HG02973 (cell line): ENCODE results near the gene KIF1B.
A peak's percentile ranks its signal among the peaks of the same experiment; 100 is the strongest.
"Not testable (repeated sequence)": the region's sequence is repeated elsewhere in the genome, so short reads cannot be mapped to it uniquely, and the experiment has no call there.

ENCODE experiments used
- ATAC-seq: cut with Tn5 transposase; IDR thresholded peaks from one replicate; pipeline ENCODE4 v1.9.1; 2021; ENCODE audit warnings: moderate library complexity; ENCODE audit not compliant: unreplicated experiment

KIF1B gene

DNA sequence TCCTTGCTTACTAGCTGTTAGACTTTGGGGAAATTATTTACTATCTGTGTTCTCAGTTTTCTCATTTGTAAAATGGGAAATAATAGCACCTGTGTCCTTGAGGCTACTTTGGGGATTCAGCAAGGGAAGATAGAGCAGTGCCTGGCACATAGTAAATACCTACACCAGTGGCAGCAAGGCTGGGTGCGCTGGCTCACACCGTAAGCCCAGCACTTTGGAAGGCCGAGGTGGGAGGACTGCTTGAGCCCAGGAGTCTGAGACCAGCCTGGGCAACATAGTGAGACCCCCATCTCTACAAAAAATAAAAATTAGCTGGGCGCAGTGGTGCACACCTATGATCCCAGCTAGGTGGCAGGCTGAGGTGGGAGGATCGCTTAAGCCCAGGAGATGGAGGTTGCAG lies 211.3 kb downstream of the KIF1B start:
- no peak for ATAC-seq

DNA sequence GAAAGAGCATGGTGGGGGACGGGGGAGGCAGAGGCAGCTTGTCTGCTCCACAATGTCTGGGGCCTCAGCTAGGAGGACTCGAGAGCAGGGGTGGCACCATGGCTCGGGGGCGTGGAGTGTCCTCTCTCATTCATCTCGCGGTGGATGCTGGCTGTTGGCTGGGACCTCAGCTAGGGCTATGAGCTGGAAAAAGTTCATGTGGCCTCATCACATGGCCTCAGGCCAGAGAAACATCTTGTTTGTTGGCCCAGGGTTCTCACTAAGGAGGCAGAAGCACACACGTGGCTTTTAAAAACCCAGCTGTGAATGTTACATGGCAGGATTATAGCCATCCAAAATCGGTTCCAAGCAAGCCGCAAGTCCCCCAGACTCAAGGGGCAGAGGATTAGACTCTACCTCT lies 213.7 kb downstream of the KIF1B start:
- ATAC-seq: no peak

DNA sequence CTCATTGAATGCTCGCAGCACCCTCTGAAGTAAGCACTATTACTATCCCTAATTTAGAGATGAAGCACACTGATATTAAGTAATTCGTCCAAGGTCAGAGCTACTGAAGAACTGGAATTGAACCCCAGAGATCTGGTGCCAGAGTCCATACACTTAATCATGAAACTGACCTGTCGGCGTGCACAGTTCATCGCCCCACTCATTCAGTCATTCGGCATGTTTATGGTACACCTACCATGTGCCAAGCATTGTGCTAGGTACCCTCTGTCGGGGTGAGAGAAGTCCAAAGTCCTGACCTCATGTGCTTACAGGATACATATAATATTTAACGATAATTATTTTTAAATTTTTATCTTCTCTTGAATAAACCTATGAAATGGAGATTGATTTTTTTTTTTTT lies 214.3 kb downstream of the KIF1B start:
- no peak for ATAC-seq

DNA sequence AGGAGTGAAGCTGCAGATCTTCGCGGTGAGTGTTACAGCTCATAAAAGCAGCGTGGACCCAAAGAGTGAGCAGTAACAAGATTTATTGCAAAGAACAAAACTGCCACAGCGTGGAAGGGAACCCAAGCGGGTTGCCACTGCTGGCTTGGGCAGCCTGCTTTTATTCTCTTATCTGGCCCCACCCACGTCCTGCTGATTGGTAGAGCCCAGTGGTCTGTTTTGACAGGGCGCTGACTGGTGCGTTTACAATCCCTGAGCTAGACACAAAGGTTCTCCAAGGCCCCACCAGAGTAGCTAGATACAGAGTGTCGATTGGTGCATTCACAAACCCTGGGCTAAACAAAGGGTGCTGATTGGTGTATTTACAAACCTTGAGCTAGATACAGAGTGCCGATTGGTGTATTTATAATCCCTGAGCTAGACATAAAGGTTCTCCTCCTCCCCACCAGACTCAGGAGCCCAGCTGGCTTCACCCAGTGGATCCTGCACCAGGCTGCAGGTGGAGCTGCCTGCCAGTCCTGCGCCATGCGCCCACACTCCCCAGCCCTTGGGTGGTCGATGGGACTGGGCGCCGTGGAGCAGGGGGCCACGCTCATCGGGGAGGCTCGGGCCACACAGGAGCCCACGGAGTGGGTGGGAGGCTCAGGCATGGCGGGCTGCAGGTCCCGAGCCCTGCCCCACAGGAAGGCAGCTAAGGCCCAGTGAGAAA lies 215.6 kb downstream of the KIF1B start:
- ATAC-seq: not testable (repeated sequence)

DNA sequence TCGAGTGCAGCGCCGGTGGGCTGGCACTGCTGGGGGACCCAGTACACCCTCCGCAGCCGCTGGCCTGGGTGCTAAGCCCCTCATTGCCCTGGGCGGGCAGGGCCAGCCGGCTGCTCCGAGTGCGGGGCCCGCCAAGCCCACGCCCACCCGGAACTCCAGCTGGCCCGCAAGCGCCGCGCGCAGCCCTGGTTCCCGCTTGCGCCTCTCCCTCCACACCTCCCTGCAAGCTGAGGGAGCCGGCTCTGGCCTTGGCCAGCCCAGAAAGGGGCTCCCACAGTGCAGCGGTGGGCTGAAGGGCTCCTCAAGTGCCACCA lies 216.1 kb downstream of the KIF1B start:
- ATAC-seq: not testable (repeated sequence)

DNA sequence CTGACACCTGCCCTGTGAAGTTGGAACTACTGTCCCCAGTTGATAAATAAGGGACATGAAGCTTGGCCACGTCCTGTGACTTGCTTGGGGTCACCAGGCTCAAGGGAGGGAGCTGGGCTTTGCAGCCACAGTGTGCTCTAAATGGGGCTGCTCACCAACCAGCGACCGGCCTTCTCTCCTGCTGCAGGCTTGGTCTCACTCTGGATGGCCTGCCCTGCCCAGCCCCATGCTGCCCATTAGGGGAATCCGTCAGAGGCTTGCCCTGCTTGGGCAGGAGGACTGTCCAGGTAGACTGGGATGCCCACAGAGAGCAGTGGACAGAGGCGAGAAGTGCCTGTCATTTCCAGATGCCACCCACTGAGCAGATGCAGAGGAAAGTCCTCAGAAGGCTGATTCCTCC lies 218.6 kb downstream of the KIF1B start:
- no peak for ATAC-seq

DNA sequence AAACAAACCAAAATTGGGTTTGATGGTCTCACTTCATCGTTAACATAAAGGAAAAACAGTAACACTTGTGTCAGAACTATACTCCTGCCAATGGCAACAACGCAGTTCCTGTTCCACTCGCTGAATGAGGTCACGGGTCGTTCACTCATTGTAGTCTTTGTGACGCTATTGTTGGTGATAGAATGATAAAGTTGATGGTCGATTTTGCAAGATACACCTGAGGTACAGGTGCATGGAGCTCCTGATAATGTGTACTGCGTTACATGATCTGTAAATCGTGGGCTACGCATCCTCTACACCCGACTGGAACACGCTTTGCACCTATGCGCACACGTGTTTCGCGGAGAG lies 219.5 kb downstream of the KIF1B start:
- ATAC-seq: peak; percentile 8

DNA sequence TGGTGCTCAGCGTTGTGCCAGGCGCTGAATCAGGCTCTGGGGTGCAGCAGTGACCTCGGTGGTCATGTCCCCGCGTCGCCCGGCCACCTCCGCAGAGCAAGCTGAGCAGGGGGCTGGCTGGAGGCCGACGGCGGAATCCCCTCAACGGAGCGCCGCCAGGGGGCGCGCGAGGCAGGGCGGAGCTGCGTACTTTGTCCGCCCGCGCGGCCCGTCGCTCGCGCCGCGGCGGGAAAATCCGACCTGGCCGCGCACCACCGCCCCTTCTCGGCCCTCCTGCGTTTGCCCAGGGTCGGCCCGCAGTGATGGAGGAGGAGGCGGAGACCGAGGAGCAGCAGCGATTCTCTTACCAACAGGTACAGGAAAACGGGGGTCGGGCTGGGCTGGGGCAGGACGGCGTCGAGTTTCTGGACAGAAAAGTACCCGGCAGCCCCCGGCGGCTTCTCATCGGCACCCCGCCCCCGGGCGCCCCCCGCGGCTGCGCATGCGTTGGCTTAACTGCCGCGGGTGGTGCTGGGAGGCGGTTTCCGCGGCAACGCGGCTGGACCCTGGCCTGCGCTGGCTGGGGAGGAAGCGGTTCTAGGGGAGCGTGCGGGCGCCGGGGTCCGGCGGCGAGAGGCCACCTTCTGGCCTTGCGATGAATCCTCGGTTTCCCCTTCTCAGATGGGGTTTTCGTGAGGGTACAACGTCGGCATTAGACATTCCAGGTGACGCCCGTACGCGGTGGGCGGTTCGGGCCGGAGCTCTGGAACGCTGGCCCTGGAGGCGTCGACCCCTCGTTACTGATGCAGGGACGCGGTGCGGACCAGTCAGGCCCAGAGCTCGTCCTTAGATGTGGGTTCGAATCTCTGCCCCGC lies 220.1 kb downstream of the KIF1B start, which contains the start of gene CENPS:
CENPS (plus strand) TSS at position 218 of the 854 bp plus-strand sequence; CDS start at position 303, 85 bp downstream.
- peak; percentile 63 for ATAC-seq
